Measurements from ENCODE around the gene MINPP1.

The MINPP1 gene

DNA sequence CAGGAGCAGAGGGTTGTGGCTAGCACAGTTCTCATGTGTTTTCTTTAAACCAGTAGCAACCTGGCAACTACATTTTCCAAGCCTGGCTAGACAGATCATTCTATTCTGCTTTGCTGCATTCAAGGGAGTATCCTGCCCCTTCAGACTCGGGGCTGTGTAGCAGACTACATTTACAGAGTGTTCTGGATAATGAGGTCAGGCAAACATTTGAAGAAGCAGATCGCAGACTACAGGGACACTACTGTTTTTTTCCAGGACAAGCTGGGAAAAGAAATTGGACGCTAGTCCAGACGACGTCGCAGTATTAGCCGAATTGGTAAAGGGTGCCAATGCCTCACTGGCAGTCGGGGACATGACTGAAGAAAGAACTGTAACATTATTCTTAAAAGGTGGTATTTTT, 94.0 kb downstream of the MINPP1 start:
- Histone ChIP-seq H3K9me3 (ENCODE audit: insufficient read depth, low read length) (no peaks in the 10 kb centered on the region), H3K27me3 (ENCODE audit: insufficient read depth, insufficient read length) (no peaks in the 10 kb centered on the region), H3K36me3 (ENCODE audit: insufficient read depth, insufficient read length, low read length) (no peaks in the 10 kb centered on the region), H3K4me3 (ENCODE audit: insufficient read length, low read depth) (no peak overlapping the region), H3K9ac (ENCODE audit: insufficient read length, low read depth) (no peak overlapping the region), H3K4me1 (ENCODE audit: insufficient read depth, insufficient read length) (no peaks in the 10 kb centered on the region)
- DNase-seq (ENCODE audit: low read depth, low spot score), result no peak
- TF ChIP-seq YY1 (IDR thresholded peaks at IDR 0.05; ENCODE audit: insufficient read depth, insufficient read length) (no peak), ZNF274 (IDR thresholded peaks at IDR 0.05; ENCODE audit: low read depth, low read length) (no peak), SUZ12 (IDR thresholded peaks at IDR 0.05; ENCODE audit: extremely low read depth, insufficient read depth, insufficient read length) (no peak)

DNA sequence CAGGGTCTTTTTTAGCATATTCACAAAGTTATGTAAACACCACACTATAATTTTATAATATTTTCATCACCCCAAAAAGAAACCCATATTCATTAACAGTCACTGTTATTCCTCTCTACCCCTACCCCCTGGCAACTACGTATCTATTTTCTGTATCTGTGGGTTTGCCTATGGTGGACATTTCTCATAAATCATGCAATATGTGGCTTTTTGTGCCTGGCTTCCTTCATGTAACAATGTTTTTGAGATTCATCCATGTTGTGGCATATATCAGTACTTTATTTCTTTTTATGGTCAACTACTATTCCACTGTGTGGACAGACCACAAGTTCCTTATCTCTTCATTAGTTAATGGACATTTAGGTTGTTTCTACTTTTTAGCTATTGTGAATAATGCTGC, 95.9 kb downstream of the MINPP1 start:
- no peak for DNase-seq (ENCODE audit: low read depth, low spot score)
- Histone ChIP-seq H3K9me3 (ENCODE audit: insufficient read depth, low read length) (no peaks in the 10 kb centered on the region), H3K27me3 (ENCODE audit: insufficient read depth, insufficient read length) (no peaks in the 10 kb centered on the region), H3K4me1 (ENCODE audit: insufficient read depth, insufficient read length) (no peaks in the 10 kb centered on the region), H3K9ac (ENCODE audit: insufficient read length, low read depth) (no peak overlapping the region), H3K4me3 (ENCODE audit: insufficient read length, low read depth) (no peak overlapping the region), H3K36me3 (ENCODE audit: insufficient read depth, insufficient read length, low read length) (no peaks in the 10 kb centered on the region)
- no peak for TF ChIP-seq SUZ12 (IDR thresholded peaks at IDR 0.05; ENCODE audit: extremely low read depth, insufficient read depth, insufficient read length)
- no peak for TF ChIP-seq YY1 (IDR thresholded peaks at IDR 0.05; ENCODE audit: insufficient read depth, insufficient read length)
- TF ChIP-seq ZNF274 (IDR thresholded peaks at IDR 0.05; ENCODE audit: low read depth, low read length), result no peak
